ENCODE measurements around the gene AFAP1L2. TPM values are rescaled to one million over a fixed set of nuclear protein-coding genes. Genes with fewer than 3 reads are reported as not detected.

Gene AFAP1L2, protein sequence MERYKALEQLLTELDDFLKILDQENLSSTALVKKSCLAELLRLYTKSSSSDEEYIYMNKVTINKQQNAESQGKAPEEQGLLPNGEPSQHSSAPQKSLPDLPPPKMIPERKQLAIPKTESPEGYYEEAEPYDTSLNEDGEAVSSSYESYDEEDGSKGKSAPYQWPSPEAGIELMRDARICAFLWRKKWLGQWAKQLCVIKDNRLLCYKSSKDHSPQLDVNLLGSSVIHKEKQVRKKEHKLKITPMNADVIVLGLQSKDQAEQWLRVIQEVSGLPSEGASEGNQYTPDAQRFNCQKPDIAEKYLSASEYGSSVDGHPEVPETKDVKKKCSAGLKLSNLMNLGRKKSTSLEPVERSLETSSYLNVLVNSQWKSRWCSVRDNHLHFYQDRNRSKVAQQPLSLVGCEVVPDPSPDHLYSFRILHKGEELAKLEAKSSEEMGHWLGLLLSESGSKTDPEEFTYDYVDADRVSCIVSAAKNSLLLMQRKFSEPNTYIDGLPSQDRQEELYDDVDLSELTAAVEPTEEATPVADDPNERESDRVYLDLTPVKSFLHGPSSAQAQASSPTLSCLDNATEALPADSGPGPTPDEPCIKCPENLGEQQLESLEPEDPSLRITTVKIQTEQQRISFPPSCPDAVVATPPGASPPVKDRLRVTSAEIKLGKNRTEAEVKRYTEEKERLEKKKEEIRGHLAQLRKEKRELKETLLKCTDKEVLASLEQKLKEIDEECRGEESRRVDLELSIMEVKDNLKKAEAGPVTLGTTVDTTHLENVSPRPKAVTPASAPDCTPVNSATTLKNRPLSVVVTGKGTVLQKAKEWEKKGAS
- total RNA-seq = 5.5 and 7.3 TPM in 2 replicates

DNA sequence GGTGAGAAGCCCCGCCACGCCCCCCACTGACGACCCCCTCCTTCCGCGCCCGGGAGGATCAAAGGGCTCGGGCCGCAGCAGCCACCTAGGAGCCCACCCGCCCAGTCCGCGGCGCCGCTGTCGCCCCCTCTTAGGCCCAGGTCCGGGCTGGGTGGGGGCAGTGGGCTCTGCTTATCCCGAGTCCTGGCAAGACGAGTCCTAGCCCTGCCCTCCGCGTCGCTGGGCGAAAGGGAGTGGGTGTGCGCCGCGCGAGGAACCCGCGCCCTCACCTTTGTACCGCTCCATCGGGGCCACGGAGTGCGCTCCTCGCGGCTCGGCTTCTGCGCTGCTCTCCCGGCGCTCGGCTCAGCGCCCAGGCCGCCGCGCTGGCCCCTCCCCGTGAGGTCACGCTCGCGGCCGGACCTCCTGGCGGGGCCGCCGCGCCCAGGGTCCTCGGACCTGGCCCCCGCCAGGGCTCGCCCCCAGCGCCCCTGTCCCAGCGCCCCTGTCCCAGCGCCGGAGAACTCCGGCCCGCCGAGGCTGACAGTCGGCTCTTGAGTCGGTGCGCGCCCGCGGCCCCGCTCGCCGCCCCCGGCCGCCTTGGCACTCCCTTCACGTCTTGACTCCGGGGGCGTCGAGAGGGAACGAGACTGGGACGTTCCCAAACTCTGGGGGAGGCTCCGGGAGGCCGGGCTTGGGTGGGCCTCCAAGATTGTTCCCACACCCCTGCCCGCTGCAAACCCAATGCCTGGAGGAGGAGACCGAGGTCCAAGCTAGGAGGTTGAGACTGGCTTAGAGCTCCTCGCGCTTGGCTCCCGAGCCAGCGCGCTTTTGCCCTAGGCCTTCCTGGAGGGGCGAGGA, at the start of gene AFAP1L2:
TSS of gene AFAP1L2 (minus strand) at position 332 of the 840 bp plus-strand sequence. CDS start at position 285, 47 bp downstream.
- peak within 1 kb of the TSS; percentile 84 for H3K4me3 ChIP-seq (ENCODE audit: low read depth, low read length)
- DNase-seq (ENCODE audit: low read depth) = peak; percentile 47
- TF ChIP-seq, protein P1, sequence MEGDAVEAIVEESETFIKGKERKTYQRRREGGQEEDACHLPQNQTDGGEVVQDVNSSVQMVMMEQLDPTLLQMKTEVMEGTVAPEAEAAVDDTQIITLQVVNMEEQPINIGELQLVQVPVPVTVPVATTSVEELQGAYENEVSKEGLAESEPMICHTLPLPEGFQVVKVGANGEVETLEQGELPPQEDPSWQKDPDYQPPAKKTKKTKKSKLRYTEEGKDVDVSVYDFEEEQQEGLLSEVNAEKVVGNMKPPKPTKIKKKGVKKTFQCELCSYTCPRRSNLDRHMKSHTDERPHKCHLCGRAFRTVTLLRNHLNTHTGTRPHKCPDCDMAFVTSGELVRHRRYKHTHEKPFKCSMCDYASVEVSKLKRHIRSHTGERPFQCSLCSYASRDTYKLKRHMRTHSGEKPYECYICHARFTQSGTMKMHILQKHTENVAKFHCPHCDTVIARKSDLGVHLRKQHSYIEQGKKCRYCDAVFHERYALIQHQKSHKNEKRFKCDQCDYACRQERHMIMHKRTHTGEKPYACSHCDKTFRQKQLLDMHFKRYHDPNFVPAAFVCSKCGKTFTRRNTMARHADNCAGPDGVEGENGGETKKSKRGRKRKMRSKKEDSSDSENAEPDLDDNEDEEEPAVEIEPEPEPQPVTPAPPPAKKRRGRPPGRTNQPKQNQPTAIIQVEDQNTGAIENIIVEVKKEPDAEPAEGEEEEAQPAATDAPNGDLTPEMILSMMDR (IDR thresholded peaks at IDR 0.05; ENCODE audit: insufficient read depth, low read depth, low read length) = no peak

DNA sequence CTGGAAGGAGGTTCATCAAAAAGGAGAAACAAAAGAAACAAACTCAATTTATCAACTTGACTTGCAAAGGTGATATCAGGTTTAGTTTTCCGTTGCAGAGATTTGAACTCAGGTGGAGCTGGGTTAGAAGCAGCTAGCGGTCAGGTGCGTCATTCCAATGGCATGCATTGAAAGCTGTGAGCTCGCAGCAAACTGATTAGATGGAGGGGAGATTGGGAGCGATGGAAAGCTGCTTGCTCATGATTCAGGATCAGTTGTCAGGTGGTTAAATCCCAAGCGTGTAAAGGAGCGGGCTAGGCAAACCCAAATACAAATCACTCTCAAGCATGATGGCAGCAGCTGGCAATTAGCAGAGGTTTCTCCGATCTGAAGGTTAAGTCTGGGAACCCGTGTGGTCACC, 49.3 kb upstream of the AFAP1L2 start:
- no peak overlapping the region for H3K4me3 ChIP-seq (ENCODE audit: low read depth, low read length)
- no peak for DNase-seq (ENCODE audit: low read depth)
- TF ChIP-seq, protein P1 (IDR thresholded peaks at IDR 0.05; ENCODE audit: insufficient read depth, low read depth, low read length) = no peak

DNA sequence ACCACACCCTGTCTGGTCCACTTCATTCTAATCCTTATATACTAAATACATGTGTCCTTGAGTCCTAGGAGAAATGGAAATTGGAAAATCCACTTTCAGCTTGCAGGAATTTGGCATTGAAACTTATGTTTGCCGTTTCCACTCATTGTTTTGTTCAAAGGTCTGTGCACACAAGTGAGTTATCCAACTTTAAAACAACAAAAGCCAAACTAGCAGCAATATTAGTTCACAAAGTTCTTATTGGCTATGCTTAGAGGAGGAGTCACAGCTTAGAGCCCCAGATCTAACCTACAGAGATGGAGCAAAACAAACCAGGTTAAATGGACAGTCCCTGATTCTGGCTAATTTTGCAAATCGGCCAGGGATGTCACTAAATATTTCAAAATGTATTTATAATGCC, 44.6 kb upstream of the AFAP1L2 start:
- no peak overlapping the region for H3K4me3 ChIP-seq (ENCODE audit: low read depth, low read length)
- DNase-seq (ENCODE audit: low read depth) = no peak
- TF ChIP-seq, protein P1 (IDR thresholded peaks at IDR 0.05; ENCODE audit: insufficient read depth, low read depth, low read length) = no peak

DNA sequence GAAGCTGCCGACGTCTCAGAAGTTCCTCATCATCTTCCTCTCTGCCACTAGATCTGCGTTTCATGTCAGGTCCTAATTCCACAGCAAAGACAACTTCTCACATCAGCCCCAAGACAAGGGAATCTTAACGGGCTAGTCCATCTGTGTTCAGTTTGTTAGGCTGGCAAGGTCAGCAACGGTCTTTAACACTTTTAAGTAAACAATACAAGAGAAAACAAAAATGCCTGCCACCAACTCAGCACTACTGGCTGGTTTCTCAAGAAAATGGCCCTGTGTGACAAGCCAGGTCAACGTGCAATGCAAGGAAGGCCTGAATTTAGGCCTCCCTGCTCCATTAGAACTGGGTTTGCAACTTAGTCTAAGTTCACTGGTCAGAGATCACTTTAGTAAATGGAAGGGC, 41.0 kb upstream of the AFAP1L2 start:
- no peak for DNase-seq (ENCODE audit: low read depth)
- no peak overlapping the region for H3K4me3 ChIP-seq (ENCODE audit: low read depth, low read length)
- TF ChIP-seq, protein P1 (IDR thresholded peaks at IDR 0.05; ENCODE audit: insufficient read depth, low read depth, low read length) = no peak

DNA sequence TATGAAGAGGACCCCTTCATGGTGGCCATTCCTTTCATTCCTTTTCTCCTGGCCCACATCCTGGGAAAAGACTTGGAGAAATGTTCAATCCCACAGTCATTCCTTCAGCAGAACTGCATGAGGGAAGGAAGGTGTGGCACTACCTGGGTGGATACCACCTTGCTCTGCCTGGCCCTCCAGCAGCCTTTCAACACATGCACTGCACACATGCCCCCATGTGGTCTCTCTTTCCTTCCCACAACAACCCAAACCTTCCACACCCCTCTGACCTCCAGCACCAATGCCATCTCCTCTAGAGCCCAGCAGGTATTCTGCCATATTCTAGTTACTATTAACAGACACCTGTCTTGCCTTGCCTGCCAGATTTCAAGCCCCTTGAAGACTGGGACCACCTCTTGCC, 40.5 kb upstream of the AFAP1L2 start:
- DNase-seq (ENCODE audit: low read depth) = no peak
- TF ChIP-seq, protein P1 (IDR thresholded peaks at IDR 0.05; ENCODE audit: insufficient read depth, low read depth, low read length) = no peak
- no peak overlapping the region for H3K4me3 ChIP-seq (ENCODE audit: low read depth, low read length)

DNA sequence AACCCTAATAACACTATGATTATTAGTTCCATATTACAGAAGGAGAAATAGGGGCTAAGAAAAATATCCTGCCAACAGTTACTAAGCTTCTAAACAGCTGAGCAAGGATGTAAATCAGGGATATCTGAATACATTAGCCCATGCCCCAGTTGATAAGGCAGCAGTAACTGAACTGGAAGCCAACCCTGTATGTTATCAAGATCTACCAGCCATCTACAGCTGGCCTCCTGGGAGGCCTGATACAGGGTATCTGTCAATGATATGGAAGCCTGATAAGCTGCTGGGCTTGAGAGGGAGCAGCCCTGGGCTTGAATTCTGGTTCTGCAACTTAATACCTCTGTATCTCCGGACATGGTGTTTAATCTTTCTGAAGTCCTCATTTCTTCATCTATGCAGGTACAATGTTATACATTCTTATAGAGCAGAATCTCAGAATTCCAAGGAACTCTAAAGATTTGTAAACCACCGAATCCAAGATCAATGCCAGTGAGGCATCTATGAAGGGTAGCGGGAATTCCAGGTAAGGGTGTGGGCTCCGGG, 37.9 kb upstream of the AFAP1L2 start:
- TF ChIP-seq, protein P1 (IDR thresholded peaks at IDR 0.05; ENCODE audit: insufficient read depth, low read depth, low read length) = no peak
- DNase-seq (ENCODE audit: low read depth) = no peak
- H3K4me3 ChIP-seq (ENCODE audit: low read depth, low read length) = no peak overlapping the region
